Stomach (tissue), 9 donors: ENCODE results near the gene ASB16. TPM values are rescaled to one million over a fixed set of nuclear protein-coding genes. Genes with fewer than 3 reads are reported as not detected.
A peak's percentile ranks its signal among the peaks of the same experiment; 100 is the strongest.

Experiments used
- DNase-seq, 2 donors: peaks; one replicate each; pipeline versions ENCODE4 v3.0.0 to v3.0.0-alpha.2; 2013 to 2019
- H3K27ac ChIP-seq, 5 donors: fragments of 200-600 bp in 4 of 5; sonication (generic) in 4 of 5; one replicate each; pipeline ENCODE4 v1.5.1; 2013 to 2019; ENCODE audit warnings: mild to moderate bottlenecking in 1 of 5, moderate library complexity in 1 of 5
- H3K27me3 ChIP-seq, 3 donors: fragments of 200-600 bp; sonication (generic); one replicate each; pipeline ENCODE4 v1.5.1; 2017 to 2019; ENCODE audit warnings: mixed run types in 1 of 3
- H3K36me3 ChIP-seq, 4 donors: fragments of 200-600 bp; sonication (generic); 1 replicate in 3 of 4; 2 replicates in 1 of 4; pipeline ENCODE4 v1.5.1; 2016 to 2019
- H3K4me1 ChIP-seq, 4 donors: fragments of 200-600 bp; sonication (generic); one replicate each; pipeline ENCODE4 v1.5.1; 2016 to 2019
- H3K4me3 ChIP-seq, 4 donors: fragments of 200-600 bp; sonication (generic) in 3 of 4; one replicate each; pipeline ENCODE4 v1.5.1; 2016 to 2019; ENCODE audit warnings: mild to moderate bottlenecking in 1 of 4
- H3K9me3 ChIP-seq, 4 donors: fragments of 200-600 bp; sonication (generic); one replicate each; pipeline ENCODE4 v1.5.1; 2016 to 2019
- CTCF ChIP-seq, 7 experiments: fragments of 450-650 bp in 4 of 7; fragments of 200-600 bp in 3 of 7; sonication (generic) in 3 of 7; IDR thresholded peaks; one replicate each; pipeline ENCODE4 v1.5.1; 2016 to 2019; ENCODE audit warnings: antibody characterized with exemption in 7 of 7, control low read depth in 2 of 7, mild to moderate bottlenecking in 1 of 7
- EP300 ChIP-seq: sonication (generic); formaldehyde crosslinking; IDR thresholded peaks from one replicate; pipeline ENCODE4 v1.6.1; 2017; ENCODE audit warnings: antibody characterized with exemption
- POLR2A ChIP-seq, 4 donors: fragments of 450-650 bp; IDR thresholded peaks; one replicate each; pipeline ENCODE4 v1.6.1; 2016; ENCODE audit warnings: antibody characterized with exemption in 4 of 4, control low read depth in 2 of 4, mild to moderate bottlenecking in 1 of 4, moderate library complexity in 1 of 4
- POLR2AphosphoS5 ChIP-seq, 3 donors: sonication (generic); formaldehyde crosslinking; IDR thresholded peaks; one replicate each; pipeline ENCODE4 v1.6.1; 2016; ENCODE audit warnings: antibody characterized with exemption in 3 of 3
- WGBS, 5 donors: extraction: QIAGEN DNeasy Blood & Tissue Kit in 3 of 5; methylation state at CpG; one replicate each; pipeline versions ENCODE4 v1.1.5 to v1.1.7; 2013 to 2018; 5-methylcytosine and 5-hydroxymethylcytosine counted together
- intact Hi-C: fragments of 100-400 bp; cut with DNase I; formaldehyde crosslinking; loops from one replicate; pipeline ENCODE4 v1.15.1; 2023; ENCODE audit warnings: low total_unique reads
- polyA plus RNA-seq, 3 donors: library from polyadenylated mRNA; stranded (reverse); fragments of 200-250 nt; gene quantifications; one replicate each; pipeline ENCODE4 v1.2.3, GENCODE V29; 2013
- total RNA-seq, 5 donors: library from RNA; depleted of rRNA; stranded (reverse); fragments of >200 nt; gene quantifications; one replicate each; pipeline versions ENCODE4 v1.1.0 to v1.2.3, GENCODE V29; 2014 to 2016
- donor health status: healthy with polysubstance abuse.
- donor health status: Bipolar disorder and iron deficiency.
- donor health status: healthy.

ASB16 gene
- total and polyA plus RNA-seq, 8 donors = 0.30 to 0.73 (median 0.31) TPM; not detected in 5

- intact Hi-C loops = no loop called here
- no peak for DNase-seq
- Histone ChIP-seq H3K4me1 (peaks cover 26 to 65% (median 50%) of the 10 kb centered on the region in 4 donors), H3K27me3 (no peaks in the 10 kb centered on the region), H3K4me3 (peak overlapping the region in 1 of 4 donors; percentile 82), H3K36me3 (peaks cover 15 to 50% (median 47%) of the 10 kb centered on the region in 4 donors), H3K9me3 (no peaks in the 10 kb centered on the region), H3K27ac (peak overlapping the region in 3 of 5 donors; percentile 98 to 99 (median 98))
- 85 to 89% (median 87%) methylated on average over 9 to 12 of the region's 12 CpGs for WGBS, 5 donors
- no peak for TF ChIP-seq POLR2AphosphoS5 (IDR thresholded peaks at IDR 0.05)
- no peak for TF ChIP-seq CTCF (IDR thresholded peaks at IDR 0.05)
- no peak for TF ChIP-seq EP300
- TF ChIP-seq POLR2A (IDR thresholded peaks at IDR 0.05) = no peak
These were observed 18.3 kb downstream of the ASB16 start for GRCh38 chr17:44188576-44189403.

- Histone ChIP-seq H3K36me3 (peaks cover 32 to 67% (median 64%) of the 10 kb centered on the region in 4 donors), H3K27ac (no peak overlapping the region), H3K4me3 (no peak overlapping the region), H3K4me1 (peaks cover 12 to 53% (median 36%) of the 10 kb centered on the region in 4 donors), H3K9me3 (no peaks in the 10 kb centered on the region), H3K27me3 (no peaks in the 10 kb centered on the region)
- no peak for DNase-seq
- TF ChIP-seq POLR2AphosphoS5 (IDR thresholded peaks at IDR 0.05) (no peak), EP300 (no peak), CTCF (IDR thresholded peaks at IDR 0.05) (no peak), POLR2A (IDR thresholded peaks at IDR 0.05) (no peak)
- intact Hi-C loops = no loop called here
- WGBS, 5 donors = 87 to 91% (median 88%) methylated on average over 10 of the region's 10 CpGs
These were observed 20.0 kb downstream of the ASB16 start for GRCh38 chr17:44190481-44190880.

- Histone ChIP-seq H3K4me3 (no peak overlapping the region), H3K36me3 (peaks cover 41 to 76% (median 73%) of the 10 kb centered on the region in 4 donors), H3K4me1 (peaks cover 7 to 53% (median 31%) of the 10 kb centered on the region in 4 donors), H3K9me3 (no peaks in the 10 kb centered on the region), H3K27ac (peak overlapping the region in 2 of 5 donors; percentile 1 to 50), H3K27me3 (no peaks in the 10 kb centered on the region)
- TF ChIP-seq POLR2A (IDR thresholded peaks at IDR 0.05) (no peak), EP300 (no peak)
- intact Hi-C loops = no loop called here
- 62 to 71% (median 66%) methylated on average over 5 of the region's 5 CpGs for WGBS, 5 donors
- no peak for DNase-seq
These were observed 20.9 kb downstream of the ASB16 start for GRCh38 chr17:44191369-44191768.

GRCh38 chr17:44191941-44192496, 21.5 kb downstream of the ASB16 start:
- TF ChIP-seq POLR2A (IDR thresholded peaks at IDR 0.05) = no peak
- no peak for TF ChIP-seq EP300
- no peak for TF ChIP-seq POLR2AphosphoS5 (IDR thresholded peaks at IDR 0.05)
- no peak for TF ChIP-seq CTCF (IDR thresholded peaks at IDR 0.05)
- DNase-seq = peak in 1 of 2 donors; percentile 87
- WGBS, 5 donors = 52 to 67% (median 54%) methylated on average over 7 of the region's 7 CpGs
- H3K4me3 ChIP-seq = no peak overlapping the region
- peaks cover 45 to 82% (median 79%) of the 10 kb centered on the region in 4 donors for H3K36me3 ChIP-seq
- H3K4me1 ChIP-seq = peaks cover 10 to 57% (median 37%) of the 10 kb centered on the region in 4 donors
- intact Hi-C loops = no loop called here
- no peaks in the 10 kb centered on the region for H3K9me3 ChIP-seq
- H3K27ac ChIP-seq = peak overlapping the region; percentile 29 to 66 (median 50)
- H3K27me3 ChIP-seq = no peaks in the 10 kb centered on the region
